GM19463 (cell line): ENCODE data around the gene SNTG2.

Experiments
- ATAC-seq: cut with Tn5 transposase; IDR thresholded peaks from one replicate; pipeline ENCODE4 v1.9.1; 2021; ENCODE audit warnings: mild to moderate bottlenecking, moderate library complexity; ENCODE audit not compliant: unreplicated experiment

The SNTG2 gene

DNA sequence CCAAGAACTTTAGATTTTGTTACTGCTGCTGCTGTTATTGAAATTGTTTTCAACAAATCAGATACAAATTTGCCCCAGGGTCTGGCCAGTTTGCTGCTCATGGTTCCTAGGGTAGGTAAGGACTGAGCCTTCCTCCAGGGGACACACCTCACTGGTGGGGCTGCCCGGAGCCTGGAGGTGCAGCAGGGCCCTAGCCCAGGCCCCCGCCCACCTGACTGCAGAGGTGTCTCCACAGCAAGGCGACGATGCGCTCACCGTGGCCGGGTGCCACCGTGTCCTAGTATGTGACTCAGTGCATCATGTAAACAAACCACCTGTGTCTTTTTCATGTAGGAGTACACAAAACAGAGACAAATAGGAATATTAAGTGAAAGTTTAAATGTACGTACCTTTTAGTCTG is 309.1 kb downstream of the SNTG2 start:
- ATAC-seq = no peak

DNA sequence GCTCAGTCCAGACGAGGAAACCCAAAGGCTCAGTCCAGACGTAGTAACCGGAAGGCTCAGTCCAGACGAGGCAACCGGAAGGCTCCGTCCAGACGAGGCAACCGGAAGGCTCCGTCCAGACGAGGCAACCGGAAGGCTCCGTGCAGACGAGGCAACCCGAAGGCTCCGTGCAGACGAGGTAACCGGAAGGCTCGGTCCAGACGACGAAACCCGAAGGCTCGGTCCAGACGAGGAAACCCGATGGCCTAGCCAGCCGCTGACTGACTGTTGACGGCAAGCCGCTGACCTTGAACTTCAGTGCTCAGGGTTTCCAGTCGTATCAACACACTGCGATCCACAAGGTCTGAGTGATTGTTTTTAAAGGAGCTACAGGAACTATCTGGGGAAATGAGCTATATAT is 312.0 kb downstream of the SNTG2 start:
- ATAC-seq = no peak

DNA sequence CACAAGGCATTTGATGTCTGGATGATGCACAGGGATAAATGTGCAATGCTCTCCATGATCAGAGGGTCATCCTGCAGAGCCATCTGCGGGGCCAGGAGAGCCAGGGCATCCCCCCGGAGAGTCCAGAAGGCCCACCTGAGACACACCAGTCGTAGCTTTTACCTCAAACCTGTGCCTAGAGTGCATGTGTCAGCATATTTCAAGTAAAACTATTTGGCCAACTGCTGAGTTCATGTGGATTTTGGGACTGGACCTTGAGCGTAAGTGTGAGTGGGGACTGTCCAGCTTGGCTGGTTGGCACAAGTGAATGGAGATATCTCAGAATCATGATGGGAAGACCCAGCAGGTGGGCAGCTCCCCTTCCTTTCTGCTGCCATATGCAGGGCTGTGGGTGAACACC is 314.8 kb downstream of the SNTG2 start:
- ATAC-seq = no peak

DNA sequence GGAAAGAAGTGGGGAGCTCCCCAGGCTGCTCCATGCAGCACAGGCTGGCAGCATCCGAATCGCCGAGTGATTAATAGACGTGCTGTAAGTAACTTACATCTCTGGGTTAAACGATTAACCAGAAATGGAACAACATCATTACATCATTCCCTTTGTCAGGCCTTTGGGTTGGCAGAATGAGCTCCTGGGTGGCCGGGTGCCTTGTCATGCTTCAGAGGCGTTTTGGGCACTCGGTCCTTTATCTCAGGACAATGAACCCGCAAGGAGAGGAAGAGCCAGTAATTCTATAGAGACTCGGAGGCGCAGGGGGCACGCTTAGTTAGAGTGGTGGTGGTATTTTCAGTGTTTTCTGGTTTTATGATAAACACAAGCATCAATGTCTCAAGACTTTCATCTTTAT is 315.7 kb downstream of the SNTG2 start:
- no peak for ATAC-seq

DNA sequence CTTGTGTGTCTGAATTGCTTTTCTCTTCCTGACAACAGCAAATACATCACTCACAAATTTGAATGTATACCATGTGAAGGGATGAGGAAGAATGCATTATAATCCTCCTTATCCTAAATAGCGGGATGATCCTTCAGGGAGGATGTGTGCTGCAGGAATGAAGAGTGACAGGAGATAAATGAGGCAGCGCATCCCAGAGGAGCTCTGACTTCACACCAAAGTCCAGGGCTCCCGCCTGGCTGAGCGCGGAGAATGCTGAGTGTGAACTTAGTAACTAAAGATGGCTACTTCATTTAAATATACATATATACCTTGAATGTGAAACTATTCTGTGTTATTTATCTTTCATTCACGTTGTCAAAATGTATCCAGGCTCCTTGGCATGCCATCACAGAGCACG is 317.4 kb downstream of the SNTG2 start:
- ATAC-seq = no peak

DNA sequence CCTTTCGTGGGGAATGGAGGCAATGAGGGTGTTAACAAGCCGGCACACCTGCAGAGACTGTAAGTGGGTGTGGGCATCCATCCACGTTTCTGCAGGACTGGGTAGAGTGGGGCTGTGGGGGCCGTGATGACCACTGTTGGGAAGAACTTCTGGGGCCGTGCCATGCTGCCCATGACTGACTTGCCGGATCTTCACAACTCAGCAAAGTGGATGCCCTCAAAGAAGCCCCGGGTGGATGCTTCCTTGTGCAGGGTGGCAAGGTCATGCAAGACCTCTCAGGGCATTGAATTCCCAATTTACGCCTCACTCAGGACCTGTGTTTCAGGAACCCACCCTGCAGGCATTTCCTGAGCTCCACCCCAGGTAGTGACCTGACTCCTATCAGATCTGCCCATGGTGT is 319.2 kb downstream of the SNTG2 start:
- ATAC-seq = no peak

DNA sequence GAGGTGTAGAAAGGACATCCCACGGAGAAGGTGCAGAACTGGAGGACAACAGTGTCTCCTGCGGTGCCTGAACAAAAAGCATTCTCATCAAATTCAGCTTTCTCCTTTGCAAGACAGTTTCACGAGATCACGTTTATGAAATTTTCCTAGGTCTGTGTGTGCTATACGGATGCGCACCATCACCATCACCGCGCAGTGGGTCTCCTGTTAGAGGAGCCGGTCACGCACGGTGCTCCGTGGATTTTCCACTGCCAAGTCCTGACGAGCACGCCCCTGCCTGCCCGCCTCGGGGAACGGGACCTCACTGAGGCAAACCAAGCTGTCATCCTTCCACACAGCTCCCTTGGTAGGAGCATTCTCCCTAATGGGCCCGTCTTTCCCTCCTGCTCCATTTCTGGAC is 322.2 kb downstream of the SNTG2 start:
- no peak for ATAC-seq

DNA sequence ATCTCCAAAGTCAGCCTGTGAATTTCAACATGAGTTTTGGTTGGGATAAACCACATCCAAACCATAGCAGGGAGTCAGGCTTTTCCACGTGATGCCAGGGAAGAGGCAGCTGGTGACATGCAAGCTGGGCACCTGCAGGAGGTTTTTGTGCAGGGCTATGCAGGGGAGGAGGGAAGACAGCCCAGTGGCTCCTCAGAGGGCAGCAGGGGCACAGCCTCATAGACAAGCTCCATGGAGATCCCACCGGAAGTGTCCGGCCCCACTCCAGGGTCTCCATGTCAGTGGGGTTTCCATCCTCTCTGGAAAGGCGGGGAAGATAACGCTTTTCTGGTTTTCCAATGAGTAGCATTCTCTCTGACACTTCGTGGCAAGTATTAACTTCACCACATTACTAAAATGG is 327.0 kb downstream of the SNTG2 start:
- ATAC-seq = no peak

DNA sequence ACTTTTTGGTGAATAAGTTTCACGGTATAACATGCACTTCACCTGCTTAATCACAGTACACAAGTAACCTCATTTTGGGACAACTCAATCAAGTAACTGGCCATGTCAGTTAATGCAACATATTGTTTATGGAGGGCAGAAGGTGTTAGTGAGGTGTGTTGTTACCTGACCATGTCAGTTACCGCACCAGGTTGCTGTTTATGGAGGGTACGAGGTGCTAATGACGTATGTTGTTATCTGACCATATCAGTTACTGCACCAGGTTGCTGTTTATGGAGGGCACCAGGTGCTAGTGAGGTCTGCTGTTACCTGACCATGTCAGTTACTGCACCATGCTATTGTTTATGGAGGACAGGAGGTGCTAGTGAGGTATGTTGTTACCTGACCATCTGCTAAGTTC is 327.5 kb downstream of the SNTG2 start:
- no peak for ATAC-seq

DNA sequence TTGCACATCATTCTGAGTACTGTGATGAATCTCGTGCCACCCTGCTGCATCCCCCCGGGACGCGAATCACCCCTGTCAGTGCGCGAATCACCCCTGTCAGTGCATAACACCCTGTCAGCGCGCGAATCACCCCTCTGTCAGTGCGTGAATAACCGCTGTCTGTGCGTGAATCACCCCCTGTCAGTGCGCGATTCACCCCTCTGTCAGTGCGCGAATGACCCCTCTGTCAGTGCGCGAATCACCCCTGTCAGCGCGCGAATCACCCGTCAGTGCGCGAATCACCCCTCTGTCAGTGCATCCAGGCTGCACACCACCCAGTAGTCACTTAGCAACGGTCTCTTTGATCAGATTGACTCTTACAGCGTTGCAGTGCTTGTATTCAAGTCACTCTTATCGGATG is 328.2 kb downstream of the SNTG2 start:
- ATAC-seq = no peak

DNA sequence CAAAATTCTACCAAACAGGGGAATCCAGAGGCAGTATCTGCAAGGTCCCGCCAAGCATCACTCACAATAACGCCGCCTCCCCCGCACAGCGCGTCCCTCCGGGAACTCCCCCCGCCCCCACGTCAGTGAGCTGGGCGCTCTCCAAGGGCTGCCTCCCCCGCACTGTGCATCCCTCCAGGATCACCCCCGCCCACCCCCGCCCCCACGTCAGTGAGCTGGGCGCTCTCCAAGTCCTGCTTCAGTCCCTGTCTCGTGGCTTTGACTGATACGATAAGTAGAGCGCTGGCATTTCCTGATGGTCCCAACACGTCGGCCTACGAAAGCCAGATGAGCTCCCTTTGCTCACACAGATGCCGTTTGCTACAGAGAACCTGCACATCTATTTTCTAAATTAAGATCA is 331.9 kb downstream of the SNTG2 start:
- no peak for ATAC-seq

DNA sequence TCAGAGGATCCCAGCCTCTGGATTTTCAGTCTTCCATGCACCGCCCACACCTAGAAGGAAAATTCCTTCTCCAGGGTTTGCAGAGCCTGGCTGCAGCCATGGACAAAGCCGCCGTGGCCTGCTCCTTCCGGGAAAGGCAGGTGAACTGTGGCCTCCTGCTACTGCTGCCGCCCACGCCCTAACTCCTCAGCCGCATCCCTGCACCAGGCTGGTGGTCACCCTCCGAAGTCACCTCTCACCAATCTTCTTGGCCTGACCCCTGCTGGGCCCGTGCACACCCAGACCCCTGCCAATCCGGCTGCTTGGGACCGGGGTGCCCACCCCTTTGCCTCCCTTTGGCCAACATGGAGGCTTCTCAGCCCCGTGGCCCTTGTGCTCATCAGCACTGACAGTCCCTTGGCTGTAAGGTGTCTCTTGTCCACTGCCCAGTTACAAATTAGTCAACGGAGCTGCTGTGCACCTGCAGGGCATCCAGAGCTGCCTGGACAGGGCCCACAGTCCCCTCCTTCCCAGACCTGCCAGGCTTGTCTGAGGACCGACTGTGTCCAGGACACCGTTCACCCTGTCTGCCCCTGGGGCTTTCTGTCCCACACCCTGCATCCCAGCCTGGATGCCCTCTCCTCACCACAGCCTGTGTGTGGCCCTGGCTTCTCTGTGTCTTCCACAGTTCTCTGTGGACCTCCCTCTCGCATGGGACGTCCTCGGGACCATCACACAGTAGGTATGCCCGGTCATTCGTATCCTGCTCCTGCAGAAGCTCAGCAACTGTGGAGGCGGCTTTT is 332.6 kb downstream of the SNTG2 start:
- ATAC-seq = no peak

DNA sequence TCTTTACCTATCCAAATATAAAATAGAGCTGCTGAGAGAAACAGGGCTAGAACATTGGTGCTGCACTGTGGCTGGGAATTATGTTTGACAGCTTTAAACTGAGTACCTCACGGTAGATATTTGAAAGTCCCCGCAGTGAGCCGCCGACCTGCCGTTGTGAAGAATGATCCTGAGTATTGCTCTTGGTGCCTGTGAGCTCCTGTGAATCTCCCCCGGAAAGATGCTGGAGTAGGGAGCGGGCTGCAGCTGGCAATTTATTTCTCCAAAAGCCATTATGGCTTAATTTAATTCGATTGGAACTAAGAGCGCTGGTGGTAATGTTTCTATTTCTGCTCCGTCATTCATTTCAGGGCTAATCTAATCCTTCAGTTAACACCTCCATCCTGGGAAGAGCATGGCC is 333.2 kb downstream of the SNTG2 start:
- no peak for ATAC-seq

DNA sequence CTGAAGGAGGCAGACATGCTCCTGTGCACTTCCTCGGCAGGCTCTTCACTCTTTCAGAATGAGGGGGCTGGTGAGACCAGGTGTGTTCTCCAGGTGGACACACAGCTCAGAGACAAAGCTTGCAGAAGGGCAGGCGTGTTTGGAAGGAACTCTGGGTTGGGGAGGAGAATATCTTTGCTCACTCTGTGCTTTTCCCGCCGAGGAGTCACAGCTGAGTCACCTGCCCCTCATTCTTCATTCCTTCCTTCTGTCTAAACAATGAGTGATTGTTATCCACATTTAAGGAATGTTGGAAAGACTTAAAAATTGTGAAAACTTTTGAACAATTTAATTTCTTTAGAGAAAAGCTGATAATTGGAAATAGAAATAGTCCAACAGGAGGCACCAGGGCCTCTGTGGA is 336.3 kb downstream of the SNTG2 start:
- ATAC-seq = no peak

DNA sequence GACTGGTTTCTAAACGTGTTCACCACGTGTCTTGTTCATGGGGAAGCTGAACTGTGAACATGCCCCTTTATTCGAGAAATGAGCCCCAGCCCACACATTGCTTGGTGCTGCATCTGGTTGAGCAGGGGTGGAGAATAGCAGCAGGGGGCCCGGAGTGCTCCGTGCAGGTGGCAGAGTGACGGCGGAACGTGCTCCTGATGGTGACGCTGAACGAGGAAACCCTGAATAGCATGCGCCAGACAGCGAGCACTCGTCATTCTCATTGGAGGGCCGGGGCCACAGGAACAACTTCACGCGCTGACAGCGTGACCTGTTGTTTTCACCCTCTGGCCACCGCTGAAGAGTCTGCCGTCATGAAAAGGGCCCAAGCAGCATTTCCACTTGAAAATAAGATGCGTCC is 336.8 kb downstream of the SNTG2 start:
- ATAC-seq = no peak

DNA sequence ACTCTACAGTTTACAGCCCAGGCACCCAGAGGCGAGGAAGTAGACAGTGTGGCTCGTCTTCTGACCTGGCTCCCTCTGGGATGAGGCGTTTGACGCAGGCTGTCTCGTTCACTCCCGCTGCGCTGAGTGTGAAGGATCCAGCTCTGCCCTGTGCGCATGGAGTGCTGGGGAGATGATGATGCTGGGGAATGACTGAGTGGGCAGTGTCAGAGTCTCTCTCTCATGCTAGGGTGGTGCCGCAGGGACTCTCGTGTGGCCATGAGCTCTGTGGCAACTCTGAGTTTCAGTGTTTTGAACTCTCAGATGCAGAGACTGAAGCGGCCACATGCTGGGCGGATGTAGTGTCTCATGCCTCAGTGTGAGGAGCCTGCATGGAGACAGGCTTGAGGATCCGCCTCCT is 344.3 kb downstream of the SNTG2 start:
- ATAC-seq = no peak

DNA sequence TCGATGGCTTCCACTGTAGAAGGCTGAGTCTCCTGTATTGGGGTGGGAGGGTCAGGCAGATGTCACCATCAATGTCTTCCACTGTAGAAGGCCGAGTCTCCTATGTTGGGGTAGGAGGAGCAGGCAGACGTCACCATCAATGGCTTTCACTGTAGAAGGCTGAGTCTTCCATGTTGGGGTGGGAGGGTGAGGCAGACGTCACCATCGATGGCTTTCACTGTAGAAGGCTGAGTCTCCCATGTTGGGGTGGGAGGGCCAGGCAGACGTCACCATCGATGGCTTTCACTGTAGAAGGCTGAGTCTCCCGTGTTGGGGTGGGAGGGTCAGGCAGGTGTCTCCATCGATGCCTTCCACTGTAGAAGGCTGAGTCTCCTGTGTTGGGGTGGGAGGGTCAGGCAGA is 345.1 kb downstream of the SNTG2 start:
- no peak for ATAC-seq

DNA sequence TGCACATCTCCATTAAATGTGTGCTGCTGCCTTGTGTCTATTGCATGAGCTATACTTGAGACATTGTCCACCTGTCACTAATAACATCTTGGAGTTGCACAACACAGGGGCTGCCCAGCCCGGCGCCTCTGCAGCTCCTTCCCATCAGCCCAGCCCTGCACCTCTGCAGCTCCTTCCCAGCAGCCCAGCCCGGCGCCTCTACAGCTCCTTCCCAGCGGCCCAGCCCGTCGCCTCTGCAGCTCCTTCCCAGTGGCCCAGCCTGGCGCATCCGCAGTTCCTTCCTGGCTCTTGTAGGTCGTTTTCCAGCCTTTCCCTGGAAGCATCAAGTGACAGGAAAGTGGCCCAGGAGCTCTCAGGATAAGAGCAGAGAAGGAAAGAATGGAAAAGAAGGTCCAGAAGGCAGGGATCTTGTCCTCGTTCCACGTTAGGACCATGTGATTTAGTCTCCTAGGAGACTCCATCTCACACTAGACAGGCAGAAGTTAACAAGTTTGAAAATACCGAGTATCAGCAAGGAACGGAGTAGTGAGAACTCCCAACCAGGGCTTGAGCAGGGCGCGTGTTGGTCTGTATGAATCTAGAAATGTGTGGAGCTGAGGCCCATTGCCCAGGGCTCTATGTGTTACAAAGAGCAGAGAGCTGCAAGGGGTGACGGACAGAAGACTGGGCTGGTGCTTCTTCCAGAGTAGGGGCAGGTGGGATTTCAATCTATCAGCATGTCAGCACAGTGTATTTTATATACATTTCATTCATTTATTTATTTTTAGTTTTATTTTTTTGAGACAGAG is 346.9 kb downstream of the SNTG2 start:
- ATAC-seq = no peak

DNA sequence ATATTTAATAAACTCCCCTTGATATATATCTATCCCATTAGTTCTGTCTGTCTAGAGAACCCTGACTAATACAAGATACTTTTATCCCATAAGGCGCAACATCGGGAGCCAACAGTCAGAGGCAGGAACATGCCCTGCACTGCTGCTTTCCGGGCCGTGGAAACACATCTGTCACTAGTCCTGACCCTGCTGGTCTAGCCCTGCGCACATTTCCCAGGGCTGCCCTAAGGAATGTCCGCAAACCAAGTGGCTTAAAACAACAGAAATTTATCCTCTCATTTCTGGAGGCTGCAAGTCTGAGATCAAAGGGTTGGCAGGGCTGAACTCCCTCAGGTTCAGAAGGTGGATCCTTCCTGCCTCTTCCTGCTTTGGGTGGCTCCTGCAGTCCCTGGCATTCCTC is 348.4 kb downstream of the SNTG2 start:
- no peak for ATAC-seq

DNA sequence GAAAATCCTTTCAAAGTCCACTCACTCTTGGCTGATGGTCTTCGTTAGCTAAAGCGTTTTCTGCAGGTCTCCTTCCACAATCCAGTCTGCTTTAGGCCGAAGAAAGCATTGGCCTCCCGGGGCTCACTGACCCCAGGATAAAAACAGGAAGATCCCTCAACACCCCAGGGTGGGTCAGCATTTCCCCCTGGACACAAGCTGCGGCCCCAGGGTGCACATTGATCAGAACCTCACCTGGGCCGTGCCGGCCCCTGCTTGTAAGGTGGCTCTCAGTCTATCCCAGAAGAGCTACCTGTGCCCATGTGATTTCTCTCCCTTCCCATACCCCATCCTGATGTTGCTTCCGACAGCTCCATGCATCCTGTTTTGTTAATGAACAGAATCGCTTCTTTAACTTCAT is 349.6 kb downstream of the SNTG2 start:
- ATAC-seq = no peak

DNA sequence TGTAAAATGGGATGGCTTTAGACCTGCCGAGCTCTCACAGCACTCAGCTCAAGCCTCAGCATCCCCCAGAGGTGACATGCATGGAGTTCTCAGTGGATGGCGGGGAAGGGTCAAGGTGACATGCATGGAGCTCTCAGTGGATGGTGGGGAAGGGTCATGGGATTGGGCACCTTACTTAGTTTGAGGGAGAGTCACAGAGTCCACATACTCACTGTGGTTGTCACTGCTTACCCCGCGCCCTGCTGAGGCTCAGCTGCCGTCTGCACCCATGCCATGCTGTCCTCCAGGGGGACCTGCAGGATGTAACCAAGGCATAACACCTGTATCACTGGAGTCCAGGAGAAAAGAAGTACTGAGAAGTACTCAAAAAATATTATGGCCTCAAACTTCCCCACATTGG is 350.4 kb downstream of the SNTG2 start:
- no peak for ATAC-seq

DNA sequence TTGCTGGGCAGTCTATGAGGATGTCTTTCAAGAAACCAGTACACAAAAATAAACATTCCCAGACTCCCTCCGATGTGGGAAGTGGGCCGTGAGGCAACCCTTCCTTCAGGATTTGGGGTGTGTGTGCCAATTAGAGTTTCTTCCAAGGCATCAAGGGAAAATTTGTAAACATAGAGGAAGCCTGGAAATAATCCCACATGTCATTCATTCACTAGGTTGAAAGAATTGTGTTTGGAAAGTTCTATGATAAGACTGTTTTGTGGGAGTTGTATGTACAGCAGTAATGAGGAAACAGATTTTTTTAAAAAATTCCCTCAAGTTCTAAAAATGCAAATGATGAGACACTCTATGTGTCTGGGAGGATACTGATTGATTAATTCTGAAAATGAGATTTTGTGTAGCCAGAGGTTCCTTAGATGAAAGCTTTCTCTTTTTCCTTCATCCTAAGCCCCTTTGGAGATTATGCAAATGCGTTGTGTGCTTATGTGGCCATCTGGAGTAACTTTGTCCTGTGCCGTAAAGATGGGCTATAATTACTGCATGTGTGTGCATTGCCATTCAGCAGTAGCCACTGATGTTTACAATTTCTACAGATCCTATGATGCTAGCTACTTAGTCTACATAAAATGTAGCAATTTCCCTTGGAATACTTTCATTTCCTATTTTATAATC is 354.8 kb downstream of the SNTG2 start:
- no peak for ATAC-seq
